Measurements from ENCODE around the gene PANX2. TPM values are rescaled to one million over a fixed set of nuclear protein-coding genes. Genes with fewer than 3 reads are reported as not detected.

The PANX2 gene
- total and polyA plus RNA-seq, 2 donors (not counting 1 experiment from before 2014, with no cell fraction given): 0.04 to 0.59 TPM

GRCh38 chr22:50208430-50208938 is 38.0 kb downstream of the PANX2 start:
- no peaks in the 10 kb centered on the region for H3K9me3 ChIP-seq (ENCODE audit: control extremely low read depth in 1 of 3, control insufficient read depth in 2 of 3, insufficient read depth in 1 of 3, low read length in 2 of 3)
- Mint-ChIP-seq H3K9me3 (ENCODE audit: insufficient read depth) (no peaks in the 10 kb centered on the region), H3K27ac (no peak overlapping the region), H3K4me1 (peaks cover 38% of the 10 kb centered on the region), H3K4me3 (no peak overlapping the region), H3K27me3 (no peaks in the 10 kb centered on the region)
- peaks cover 15 to 26% of the 10 kb centered on the region in 2 donors for H3K4me1 ChIP-seq (ENCODE audit: control insufficient read depth in 2 of 2, insufficient read depth in 2 of 2, low read length in 2 of 2)
- DNase-seq: no peak
- no peak overlapping the region for H3K27ac ChIP-seq (ENCODE audit: low read length in 2 of 2)
- TF ChIP-seq, protein P1, sequence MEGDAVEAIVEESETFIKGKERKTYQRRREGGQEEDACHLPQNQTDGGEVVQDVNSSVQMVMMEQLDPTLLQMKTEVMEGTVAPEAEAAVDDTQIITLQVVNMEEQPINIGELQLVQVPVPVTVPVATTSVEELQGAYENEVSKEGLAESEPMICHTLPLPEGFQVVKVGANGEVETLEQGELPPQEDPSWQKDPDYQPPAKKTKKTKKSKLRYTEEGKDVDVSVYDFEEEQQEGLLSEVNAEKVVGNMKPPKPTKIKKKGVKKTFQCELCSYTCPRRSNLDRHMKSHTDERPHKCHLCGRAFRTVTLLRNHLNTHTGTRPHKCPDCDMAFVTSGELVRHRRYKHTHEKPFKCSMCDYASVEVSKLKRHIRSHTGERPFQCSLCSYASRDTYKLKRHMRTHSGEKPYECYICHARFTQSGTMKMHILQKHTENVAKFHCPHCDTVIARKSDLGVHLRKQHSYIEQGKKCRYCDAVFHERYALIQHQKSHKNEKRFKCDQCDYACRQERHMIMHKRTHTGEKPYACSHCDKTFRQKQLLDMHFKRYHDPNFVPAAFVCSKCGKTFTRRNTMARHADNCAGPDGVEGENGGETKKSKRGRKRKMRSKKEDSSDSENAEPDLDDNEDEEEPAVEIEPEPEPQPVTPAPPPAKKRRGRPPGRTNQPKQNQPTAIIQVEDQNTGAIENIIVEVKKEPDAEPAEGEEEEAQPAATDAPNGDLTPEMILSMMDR (IDR thresholded peaks at IDR 0.05): no peak
- no peak for TF ChIP-seq EZH2 (IDR thresholded peaks at IDR 0.05; ENCODE audit: borderline replicate concordance, insufficient read depth, low read depth, low read length, poor library complexity, severe bottlenecking)
- H3K4me2 ChIP-seq (replicated peaks; ENCODE audit: low read depth, low read length, poor library complexity, severe bottlenecking): no peak overlapping the region
- no peak overlapping the region for H3K9ac ChIP-seq (ENCODE audit: low read length)
- ChIA-PET CTCF (interaction anchor here (0.6 to 5.2 kb wide), 14 partner anchors 14 to 406 kb away, joined by 3 to 75 read pairs (median 3); partner anchors contain the start of gene PANX2), POLR2A (interaction anchor here (0.7 to 4.5 kb wide), 3 partner anchors 18 to 60 kb away, joined by 3 to 43 read pairs (median 5); no protein-coding TSS in a partner anchor)
- no peak overlapping the region for H3K4me3 ChIP-seq (ENCODE audit: control extremely low read depth in 1 of 5, extremely low read depth in 1 of 5, insufficient read depth in 1 of 5, low read depth in 2 of 5, low read length in 4 of 5)
- H3K36me3 ChIP-seq (replicated peaks in 1 of 2; ENCODE audit: control extremely low read depth in 1 of 2, control insufficient read depth in 1 of 2, extremely low read depth in 1 of 2, insufficient read depth in 2 of 2, low read length in 1 of 2): peaks cover 4 to 47% of the 10 kb centered on the region in 2 experiments
- H2AFZ ChIP-seq (ENCODE audit: insufficient read depth, low read depth, low read length, poor library complexity, severe bottlenecking): no peak overlapping the region
- peaks cover 71% of the 10 kb centered on the region for H4K20me1 ChIP-seq (ENCODE audit: control insufficient read depth, insufficient read depth, low read length, poor library complexity, severe bottlenecking)
- ATAC-seq (ENCODE audit: low read depth): no peak
- H3K27me3 ChIP-seq (replicated peaks in 1 of 4; ENCODE audit: control extremely low read depth in 1 of 4, control insufficient read depth in 3 of 4, insufficient read depth in 4 of 4, low read length in 3 of 4): no peaks in the 10 kb centered on the region
- intact Hi-C loops (cut with micrococcal nuclease): loop anchor here (5.0 to 10.0 kb wide), 2 partner anchors 281 to 444 kb away; no protein-coding TSS in a partner anchor
- WGBS (ENCODE audit: insufficient coverage): 87% methylated on average over 21 of the region's 22 CpGs
- peaks cover 42% of the 10 kb centered on the region for H3K79me2 ChIP-seq (ENCODE audit: control insufficient read depth, insufficient read depth, low read length)
